Testis (tissue), 2 donors: ENCODE data around the gene RHOH.
"Not testable (repeated sequence)": the region's sequence is repeated elsewhere in the genome, so short reads cannot be mapped to it uniquely, and the experiment has no call there.

Experiments used
- CTCF ChIP-seq, 3 experiments: fragments of 450-650 bp in 2 of 3; fragments of 200-600 bp in 1 of 3; sonication (generic) in 1 of 3; IDR thresholded peaks; one replicate each; pipeline ENCODE4 v1.5.1; 2016 to 2019; ENCODE audit warnings: antibody characterized with exemption in 3 of 3, mild to moderate bottlenecking in 2 of 3, moderate library complexity in 1 of 3
- POLR2A ChIP-seq: fragments of 450-650 bp; IDR thresholded peaks from one replicate; pipeline ENCODE4 v1.6.1; 2017; ENCODE audit warnings: antibody characterized with exemption, mild to moderate bottlenecking, moderate library complexity

GRCh38 chr4:40295030-40295429 lies 98.2 kb downstream of the RHOH start:
- not testable (repeated sequence) for TF ChIP-seq POLR2A; CTCF (IDR thresholded peaks at IDR 0.05)
